Heart left ventricle (tissue), 16 donors: Measurements from ENCODE around the gene TRIM66. TPM values are rescaled to one million over a fixed set of nuclear protein-coding genes. Genes with fewer than 3 reads are reported as not detected.

Experiments
- ATAC-seq, 4 donors: fragments of 200-7000 bp; cut with Tn5 transposase; one replicate each; pipeline ENCODE4 v1.9.1; 2020 to 2022; ENCODE audit warnings: moderate library complexity in 4 of 4, mild to moderate bottlenecking in 3 of 4, moderate number of reproducible peaks in 1 of 4
- DNase-seq, 5 donors: peaks; one replicate each; pipeline ENCODE4 v3.0.0-alpha.2; 2020
- H3K27ac ChIP-seq, 12 donors: fragments of 200-600 bp; sonication (generic) in 4 of 12; one replicate each; pipeline versions ENCODE4 v1.5.0 to v1.8.0; 2016 to 2022; ENCODE audit warnings: mild to moderate bottlenecking in 2 of 12
- H3K27me3 ChIP-seq, 9 donors: fragments of 200-600 bp; sonication (generic) in 2 of 9; one replicate each; pipeline versions ENCODE4 v1.5.1 to v1.8.0; 2016 to 2022; ENCODE audit warnings: mild to moderate bottlenecking in 3 of 9
- H3K36me3 ChIP-seq, 9 donors: fragments of 200-600 bp; sonication (generic) in 2 of 9; one replicate each; pipeline versions ENCODE4 v1.5.0 to v1.8.0; 2018 to 2022; ENCODE audit warnings: mild to moderate bottlenecking in 2 of 9
- H3K4me1 ChIP-seq, 12 donors: fragments of 200-600 bp; sonication (generic) in 4 of 12; one replicate each; pipeline versions ENCODE4 v1.5.0 to v1.8.0; 2016 to 2022; ENCODE audit warnings: mild to moderate bottlenecking in 3 of 12
- H3K4me3 ChIP-seq, 12 donors: fragments of 200-600 bp; sonication (generic) in 4 of 12; one replicate each; pipeline versions ENCODE4 v1.5.0 to v1.8.0; 2017 to 2022; ENCODE audit warnings: mild to moderate bottlenecking in 9 of 12, moderate library complexity in 4 of 12
- H3K9me3 ChIP-seq, 12 donors: fragments of 200-600 bp; sonication (generic) in 4 of 12; one replicate each; pipeline versions ENCODE4 v1.5.0 to v1.8.0; 2016 to 2022; ENCODE audit warnings: mild to moderate bottlenecking in 1 of 12
- CTCF ChIP-seq, 12 donors: fragments of 200-600 bp; sonication (generic) in 4 of 12; IDR thresholded peaks; one replicate each; pipeline versions ENCODE4 v1.5.0 to v1.8.0; 2018 to 2022; ENCODE audit warnings: antibody characterized with exemption in 12 of 12, mild to moderate bottlenecking in 5 of 12
- POLR2A ChIP-seq, 2 donors: fragments of 450-650 bp; IDR thresholded peaks; one replicate each; pipeline ENCODE4 v1.6.1; 2017; ENCODE audit warnings: antibody characterized with exemption in 2 of 2, mild to moderate bottlenecking in 2 of 2, moderate library complexity in 2 of 2
- WGBS, 4 donors: extraction: QIAGEN DNeasy Blood & Tissue Kit in 2 of 4; methylation state at CpG; one replicate each; pipeline versions ENCODE4 v1.1.5 to v1.1.7; 2013 to 2018; 5-methylcytosine and 5-hydroxymethylcytosine counted together
- intact Hi-C, 10 donors: fragments of 100-400 bp; cut with DNase I; formaldehyde crosslinking; loops; one replicate each; pipeline versions ENCODE4 v1.11.1 to v1.14.2; 2022
- polyA plus RNA-seq, 2 donors: library from polyadenylated mRNA; stranded (reverse); fragments of 200-250 nt; gene quantifications; one replicate each; pipeline ENCODE4 v1.2.3, GENCODE V29; 2013
- total RNA-seq, 9 donors: library from RNA; depleted of rRNA in 2 of 9; stranded (reverse); fragments of >200 nt in 2 of 9; fragmentation: NEBNext Ultra II Directional in 3 of 9; extraction: Animal tissue kit (Norgen Biotek cat#: 25700) in 3 of 9; gene quantifications; one replicate each; pipeline versions ENCODE4 v1.1.0 to v1.2.4, GENCODE V29; 2016 to 2023
- donor health status: ischemic (EF 13 %, LVEDD 7.1; RV severe dilation, severe dysfunction).
- donor health status: healthy with polysubstance abuse.
- donor health status: DM: no; HTN: yes; CAD: no.
- donor health status: DM: no; HTN: no; CAD: no.
- donor health status: ischemic (EF 25% LVEDD 6.9; RV normal size, moderate dysfunction).
- donor health status: ischemic (EF 25% LVEDD 5.7; RV mildly dilated, moderate dysfunction).
- donor health status: healthy.
- donor health status: DM: yes; HTN: yes; CAD: no.
- donor health status: ischemic (EF 35%, LVEDD 5.7; RV mildly dilated, moderate dysfunction).
- donor health status: nonischemic (EF 11% LVEDD 7.7; RV severe dilation, severe dysfunction).
- donor health status: DM: yes; HTN: yes; CAD: no.
- donor health status: PGD.
- donor health status: ischemic (EF 29% LVEDD 5.4; RV normal size, mild dysfunction).
- donor health status: nonischemic (EF 23%, LVEDD 6.1; RV moderate dilation, normal function).

Gene TRIM66
- total and polyA plus RNA-seq, 11 donors = 0.71 to 10.1 (median 3.8) TPM

DNA sequence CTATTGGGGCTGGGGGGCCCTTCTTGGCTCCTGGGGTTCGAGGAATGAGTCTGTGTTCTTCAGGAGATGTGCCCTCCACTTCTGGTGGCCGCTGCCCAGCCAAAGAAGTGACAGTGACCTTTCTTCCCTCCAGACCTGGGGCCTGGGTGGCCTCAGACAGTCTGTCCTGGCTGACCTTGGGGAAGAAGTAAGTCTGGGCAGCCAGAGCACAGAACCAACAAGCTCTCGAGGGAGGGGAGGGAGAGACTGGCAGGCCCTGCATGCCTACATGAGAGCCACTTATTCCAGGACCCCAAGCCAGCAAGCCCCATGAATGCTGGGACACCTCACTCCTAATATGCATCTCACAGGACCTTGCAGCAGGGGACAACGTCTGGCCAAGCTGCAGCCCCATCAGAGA lies 61.3 kb downstream of the TRIM66 start:
- 44 to 65% (median 61%) methylated on average over 2 to 4 of the region's 4 CpGs for WGBS, 4 donors
- Histone ChIP-seq H3K36me3 (peaks cover 0 to 90% (median 21%) of the 10 kb centered on the region in 9 donors), H3K27ac (no peak overlapping the region), H3K27me3 (no peaks in the 10 kb centered on the region), H3K4me1 (peaks cover 0 to 9% (median 0%) of the 10 kb centered on the region in 12 donors), H3K9me3 (no peaks in the 10 kb centered on the region), H3K4me3 (no peak overlapping the region)
- TF ChIP-seq POLR2A (IDR thresholded peaks at IDR 0.05) (no peak), CTCF (IDR thresholded peaks at IDR 0.05) (no peak)
- ATAC-seq = peak in 2 of 4 donors; percentile 21 to 31
- intact Hi-C loops = no loop called here
- peak in 1 of 5 donors; percentile 14 for DNase-seq

DNA sequence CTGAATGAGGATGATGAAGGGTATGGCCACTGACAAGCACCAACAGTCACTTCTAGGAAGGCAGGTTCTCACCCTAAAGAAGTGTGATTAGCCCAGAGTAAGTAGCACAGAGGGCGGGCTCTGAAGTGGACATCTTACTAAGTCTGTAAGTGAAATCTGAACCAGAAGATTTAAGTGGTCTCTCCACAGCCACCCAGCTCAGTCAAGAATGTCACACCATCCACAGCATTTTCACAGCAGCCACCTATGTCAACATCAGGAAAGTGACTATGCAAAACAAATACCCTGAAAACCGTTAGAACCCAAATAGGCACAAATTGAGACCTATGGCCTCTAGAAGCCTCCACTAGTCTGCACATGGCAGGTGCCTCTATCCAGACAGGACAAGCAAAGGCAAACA lies 65.4 kb downstream of the TRIM66 start:
- Histone ChIP-seq H3K27me3 (no peaks in the 10 kb centered on the region), H3K9me3 (no peaks in the 10 kb centered on the region), H3K4me3 (no peak overlapping the region), H3K4me1 (peaks cover 0 to 9% (median 0%) of the 10 kb centered on the region in 12 donors), H3K27ac (no peak overlapping the region), H3K36me3 (peaks cover 0 to 70% (median 12%) of the 10 kb centered on the region in 9 donors)
- no peak for DNase-seq
- no peak for TF ChIP-seq CTCF (IDR thresholded peaks at IDR 0.05)
- no peak for TF ChIP-seq POLR2A (IDR thresholded peaks at IDR 0.05)
- no peak for ATAC-seq
- intact Hi-C loops = no loop called here
- WGBS, 4 donors = 80 to 91% (median 84%) methylated on average over 2 of the region's 2 CpGs

- TF ChIP-seq CTCF (IDR thresholded peaks at IDR 0.05) = no peak
- no peaks in the 10 kb centered on the region for H3K4me1 ChIP-seq
- no peak overlapping the region for H3K27ac ChIP-seq
- WGBS, 4 donors = 94 to 96% (median 95%) methylated on average over 4 of the region's 4 CpGs
- no peak for DNase-seq
- no peak for ATAC-seq
- peaks cover 0 to 54% (median 5%) of the 10 kb centered on the region in 9 donors for H3K36me3 ChIP-seq
- H3K27me3 ChIP-seq = no peaks in the 10 kb centered on the region
- no peak overlapping the region for H3K4me3 ChIP-seq
- intact Hi-C loops = no loop called here
- no peaks in the 10 kb centered on the region for H3K9me3 ChIP-seq
These were observed 67.0 kb downstream of the TRIM66 start for GRCh38 chr11:8615291-8616032.

DNA sequence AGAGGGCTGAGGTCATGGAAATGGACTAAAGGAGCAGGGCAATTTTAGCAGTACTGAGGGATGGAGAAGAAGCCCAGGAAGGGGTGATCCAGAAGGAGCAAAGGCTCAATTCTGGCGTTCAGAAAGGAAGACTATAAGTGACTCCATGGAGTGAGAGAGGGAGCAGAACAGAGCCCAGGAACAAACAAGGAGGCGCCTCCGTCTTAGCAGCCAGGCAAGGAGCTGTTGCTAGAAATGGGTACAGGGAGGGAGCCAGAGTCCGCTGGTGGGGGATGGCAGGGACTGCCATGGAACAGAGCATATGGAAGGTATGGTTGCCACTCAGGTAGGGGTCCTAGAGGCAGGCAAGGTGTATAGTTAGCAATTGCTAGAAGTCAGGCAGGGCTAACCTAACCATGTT lies 68.0 kb downstream of the TRIM66 start:
- Histone ChIP-seq H3K27me3 (no peaks in the 10 kb centered on the region), H3K36me3 (peaks cover 0 to 46% (median 5%) of the 10 kb centered on the region in 9 donors), H3K4me3 (no peak overlapping the region), H3K27ac (no peak overlapping the region), H3K4me1 (no peaks in the 10 kb centered on the region), H3K9me3 (no peaks in the 10 kb centered on the region)
- DNase-seq = no peak
- intact Hi-C loops = no loop called here
- no peak for ATAC-seq
- WGBS, 4 donors = 87 to 94% (median 93%) methylated on average over 4 of the region's 4 CpGs
- TF ChIP-seq CTCF (IDR thresholded peaks at IDR 0.05) (no peak), POLR2A (IDR thresholded peaks at IDR 0.05) (no peak)
